ENCODE results near the gene TMEM214.

- no peak for TF ChIP-seq EZH2 (IDR thresholded peaks at IDR 0.05; ENCODE audit: insufficient read depth, poor library complexity, severe bottlenecking)
- TF ChIP-seq EZH2phosphoT487 (IDR thresholded peaks at IDR 0.05; ENCODE audit: insufficient read depth, low read depth), result no peak
These were observed 22.0 kb downstream of the TMEM214 start for GRCh38 chr2:27054721-27055120.
